HG03575 (cell line): ENCODE results near the gene TSPO2.

Source experiments
- ATAC-seq: cut with Tn5 transposase; IDR thresholded peaks from one replicate; pipeline ENCODE4 v1.9.1; 2021; ENCODE audit not compliant: unreplicated experiment, insufficient number of reproducible peaks, low FRiP score; ENCODE audit errors: extremely low read depth

Gene TSPO2

GRCh38 chr6:41071923-41072835, 29.9 kb downstream of the TSPO2 start, which contains the start of gene OARD1:
Gene OARD1 (minus strand): TSS chr6:41072356. CDS start chr6:41071634, 722 bp downstream.
- peak; percentile 51 for ATAC-seq

GRCh38 chr6:41072836-41073202, 30.6 kb downstream of the TSPO2 start, which contains the start of gene NFYA:
Gene NFYA (plus strand): TSS chr6:41072974. CDS start chr6:41079090, 6,116 bp downstream.
- peak; percentile 22 for ATAC-seq

GRCh38 chr6:41073203-41073967, 31.1 kb downstream of the TSPO2 start:
- ATAC-seq = no peak

GRCh38 chr6:41073968-41074691, 31.9 kb downstream of the TSPO2 start:
- ATAC-seq = no peak

- ATAC-seq = no peak
These were observed 32.6 kb downstream of the TSPO2 start for GRCh38 chr6:41074692-41075436.

GRCh38 chr6:41075651-41076626, 33.7 kb downstream of the TSPO2 start:
- no peak for ATAC-seq

GRCh38 chr6:41077536-41077935, 35.3 kb downstream of the TSPO2 start:
- ATAC-seq = no peak

GRCh38 chr6:41078101-41078500, 35.8 kb downstream of the TSPO2 start:
- no peak for ATAC-seq

- ATAC-seq = no peak
These were observed 36.8 kb downstream of the TSPO2 start for GRCh38 chr6:41079080-41079479.

GRCh38 chr6:41080621-41081020, 38.4 kb downstream of the TSPO2 start:
- ATAC-seq = no peak

GRCh38 chr6:41083072-41083471, 40.8 kb downstream of the TSPO2 start:
- ATAC-seq = no peak

- ATAC-seq = no peak
These were observed 42.9 kb downstream of the TSPO2 start for GRCh38 chr6:41085182-41085581.

GRCh38 chr6:41088451-41088850, 46.2 kb downstream of the TSPO2 start:
- no peak for ATAC-seq

- ATAC-seq = no peak
These were observed 48.8 kb downstream of the TSPO2 start for GRCh38 chr6:41090841-41091761.

- ATAC-seq = no peak
These were observed 50.3 kb downstream of the TSPO2 start for GRCh38 chr6:41092421-41093140.

GRCh38 chr6:41093729-41094128, 51.5 kb downstream of the TSPO2 start:
- no peak for ATAC-seq
